ENCODE measurements around the gene NIPBL.
A peak's percentile ranks its signal among the peaks of the same experiment; 100 is the strongest.
"Not testable (repeated sequence)": the region's sequence is repeated elsewhere in the genome, so short reads cannot be mapped to it uniquely, and the experiment has no call there.

Gene NIPBL

GRCh38 chr5:37086026-37086425, 209.5 kb downstream of the NIPBL start:
- DNase-seq (ENCODE audit: low read depth, low spot score), result not testable (repeated sequence)

- DNase-seq (ENCODE audit: low read depth, low spot score), result peak; percentile 52
These were observed 210.1 kb downstream of the NIPBL start for GRCh38 chr5:37086466-37087173.

GRCh38 chr5:37088009-37088408, 211.4 kb downstream of the NIPBL start:
- DNase-seq (ENCODE audit: low read depth, low spot score), result no peak

- no peak for DNase-seq (ENCODE audit: low read depth, low spot score)
These were observed 213.7 kb downstream of the NIPBL start for GRCh38 chr5:37090123-37090726.

GRCh38 chr5:37090781-37091180, 214.2 kb downstream of the NIPBL start:
- no peak for DNase-seq (ENCODE audit: low read depth, low spot score)

GRCh38 chr5:37093795-37094194, 217.2 kb downstream of the NIPBL start:
- DNase-seq (ENCODE audit: low read depth, low spot score), result not testable (repeated sequence)

GRCh38 chr5:37099267-37099666, 222.7 kb downstream of the NIPBL start:
- DNase-seq (ENCODE audit: low read depth, low spot score), result not testable (repeated sequence)

- no peak for DNase-seq (ENCODE audit: low read depth, low spot score)
These were observed 226.7 kb downstream of the NIPBL start for GRCh38 chr5:37103302-37103701.

GRCh38 chr5:37109338-37109737, 232.8 kb downstream of the NIPBL start:
- DNase-seq (ENCODE audit: low read depth, low spot score), result no peak

GRCh38 chr5:37110135-37110534, 233.6 kb downstream of the NIPBL start:
- no peak for DNase-seq (ENCODE audit: low read depth, low spot score)

- DNase-seq (ENCODE audit: low read depth, low spot score), result peak; percentile 43
These were observed 235.1 kb downstream of the NIPBL start for GRCh38 chr5:37111426-37112382.

- peak; percentile 6 for DNase-seq (ENCODE audit: low read depth, low spot score)
These were observed 235.9 kb downstream of the NIPBL start for GRCh38 chr5:37112383-37112991.

Measured in astrocyte of the hippocampus (primary cell).